ENCODE measurements around the gene TSLP. TPM values are rescaled to one million over a fixed set of nuclear protein-coding genes. Genes with fewer than 3 reads are reported as not detected.

The TSLP gene
- polyA plus RNA-seq, 1 of the 3 experiments (the other 2 are of a cell fraction), result 1.3 TPM

DNA sequence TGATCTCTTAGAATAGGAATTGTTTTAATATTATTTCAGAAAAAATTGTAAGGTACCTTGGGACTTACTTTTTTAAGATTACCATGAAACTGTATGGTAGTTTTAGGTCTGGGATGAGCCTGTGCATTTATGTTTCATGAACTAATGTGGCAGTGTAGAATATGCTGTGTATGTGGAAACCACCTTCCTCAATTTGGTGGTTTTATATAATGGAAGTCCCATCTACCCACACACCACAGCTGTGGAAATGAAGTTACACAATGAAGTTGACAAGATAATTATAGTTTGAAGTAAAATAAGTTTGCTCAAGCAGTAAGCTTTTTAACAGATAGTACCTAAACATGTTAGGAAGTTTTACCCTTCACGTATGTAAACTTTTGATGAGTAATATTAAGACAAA is 45.0 kb downstream of the TSLP start (continued):
- TF ChIP-seq, protein P1, sequence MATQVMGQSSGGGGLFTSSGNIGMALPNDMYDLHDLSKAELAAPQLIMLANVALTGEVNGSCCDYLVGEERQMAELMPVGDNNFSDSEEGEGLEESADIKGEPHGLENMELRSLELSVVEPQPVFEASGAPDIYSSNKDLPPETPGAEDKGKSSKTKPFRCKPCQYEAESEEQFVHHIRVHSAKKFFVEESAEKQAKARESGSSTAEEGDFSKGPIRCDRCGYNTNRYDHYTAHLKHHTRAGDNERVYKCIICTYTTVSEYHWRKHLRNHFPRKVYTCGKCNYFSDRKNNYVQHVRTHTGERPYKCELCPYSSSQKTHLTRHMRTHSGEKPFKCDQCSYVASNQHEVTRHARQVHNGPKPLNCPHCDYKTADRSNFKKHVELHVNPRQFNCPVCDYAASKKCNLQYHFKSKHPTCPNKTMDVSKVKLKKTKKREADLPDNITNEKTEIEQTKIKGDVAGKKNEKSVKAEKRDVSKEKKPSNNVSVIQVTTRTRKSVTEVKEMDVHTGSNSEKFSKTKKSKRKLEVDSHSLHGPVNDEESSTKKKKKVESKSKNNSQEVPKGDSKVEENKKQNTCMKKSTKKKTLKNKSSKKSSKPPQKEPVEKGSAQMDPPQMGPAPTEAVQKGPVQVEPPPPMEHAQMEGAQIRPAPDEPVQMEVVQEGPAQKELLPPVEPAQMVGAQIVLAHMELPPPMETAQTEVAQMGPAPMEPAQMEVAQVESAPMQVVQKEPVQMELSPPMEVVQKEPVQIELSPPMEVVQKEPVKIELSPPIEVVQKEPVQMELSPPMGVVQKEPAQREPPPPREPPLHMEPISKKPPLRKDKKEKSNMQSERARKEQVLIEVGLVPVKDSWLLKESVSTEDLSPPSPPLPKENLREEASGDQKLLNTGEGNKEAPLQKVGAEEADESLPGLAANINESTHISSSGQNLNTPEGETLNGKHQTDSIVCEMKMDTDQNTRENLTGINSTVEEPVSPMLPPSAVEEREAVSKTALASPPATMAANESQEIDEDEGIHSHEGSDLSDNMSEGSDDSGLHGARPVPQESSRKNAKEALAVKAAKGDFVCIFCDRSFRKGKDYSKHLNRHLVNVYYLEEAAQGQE (IDR thresholded peaks at IDR 0.05; ENCODE audit: low read depth, low read length), result no peak
- TF ChIP-seq, protein P2, sequence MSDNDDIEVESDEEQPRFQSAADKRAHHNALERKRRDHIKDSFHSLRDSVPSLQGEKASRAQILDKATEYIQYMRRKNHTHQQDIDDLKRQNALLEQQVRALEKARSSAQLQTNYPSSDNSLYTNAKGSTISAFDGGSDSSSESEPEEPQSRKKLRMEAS (IDR thresholded peaks at IDR 0.05; ENCODE audit: low read depth), result no peak

DNA sequence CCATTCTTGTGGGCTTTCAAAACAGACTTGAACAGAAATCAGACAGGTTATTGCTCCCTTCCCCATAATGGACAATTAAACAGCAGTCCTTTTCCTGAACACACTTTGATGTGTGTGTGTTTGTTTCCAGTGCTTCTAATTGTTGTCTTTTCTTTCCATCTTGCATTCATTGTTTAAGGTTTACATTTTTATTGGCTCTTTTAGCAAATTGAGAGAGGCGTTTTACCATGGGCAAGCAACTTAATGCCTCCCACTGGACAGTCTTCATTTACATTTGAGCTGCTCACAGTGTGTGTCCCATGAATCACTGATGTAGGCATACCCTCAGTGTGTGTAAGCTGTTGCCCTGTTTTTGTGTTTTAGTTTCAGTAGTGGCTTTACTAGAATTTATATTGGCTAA is 45.6 kb downstream of the TSLP start:
- Histone ChIP-seq H3K4me2 (no peak overlapping the region), H3K36me3 (replicated peaks in 1 of 2; ENCODE audit: control insufficient read depth in 1 of 2, insufficient read depth in 2 of 2, low read length in 1 of 2) (peaks cover 59 to 94% of the 10 kb centered on the region in 2 experiments), H3K9ac (no peak overlapping the region), H3F3A (replicated peaks; ENCODE audit: insufficient read depth) (peaks cover 6% of the 10 kb centered on the region), H3K9me3 (no peaks in the 10 kb centered on the region; the same call in 1 of the 2 replicates), H3K27me3 (ENCODE audit: insufficient read depth) (no peaks in the 10 kb centered on the region), H4K20me1 (ENCODE audit: insufficient read depth) (no peaks in the 10 kb centered on the region), H2AFZ (ENCODE audit: low read depth) (no peak overlapping the region), H3K4me1 (ENCODE audit: control insufficient read depth in 1 of 2, insufficient read depth in 2 of 2, low read depth in 1 of 2, low read length in 1 of 2) (no peaks in the 10 kb centered on the region), H3K9me2 (no peaks in the 10 kb centered on the region), H3K27ac (ENCODE audit: low read depth in 2 of 2, low read length in 1 of 2) (no peak overlapping the region), H3K79me2 (ENCODE audit: insufficient read depth) (no peaks in the 10 kb centered on the region), H3K4me3 (ENCODE audit: low read depth in 2 of 2, low read length in 1 of 2) (no peak overlapping the region)
- ChIA-PET POLR2A (no interaction called here), CTCF (interaction anchor here (0.9 kb wide), 1 partner anchor 43 kb away, joined by 3 read pairs; no protein-coding TSS in a partner anchor)
- WGBS (ENCODE audit: low lambda C conversion rate), result 85% methylated on average over 1 of the region's 1 CpG
- DNase-seq, result no peak
- TF ChIP-seq POLR2AphosphoS5 (IDR thresholded peaks at IDR 0.05; ENCODE audit: low read depth, low read length) (no peak), CHD2 (IDR thresholded peaks at IDR 0.05; ENCODE audit: low read length, partially characterized antibody) (no peak), RFX5 (IDR thresholded peaks at IDR 0.05; ENCODE audit: low read length) (no peak), RXRA (IDR thresholded peaks at IDR 0.05; ENCODE audit: borderline replicate concordance, low read depth) (no peak), TEAD4 (IDR thresholded peaks at IDR 0.05; ENCODE audit: borderline replicate concordance, insufficient read depth) (no peak), SMC3 (IDR thresholded peaks at IDR 0.05; ENCODE audit: low read depth, low read length) (no peak), TAF1 (IDR thresholded peaks at IDR 0.05; ENCODE audit: borderline replicate concordance, low read depth, low read length) (no peak), YY1 (IDR thresholded peaks at IDR 0.05; ENCODE audit: low read depth) (no peak)
- TF ChIP-seq, protein P1 (IDR thresholded peaks at IDR 0.05; ENCODE audit: low read depth, low read length), result no peak

All from SK-N-SH (cell line).